ENCODE measurements around the gene APLF.

DNA sequence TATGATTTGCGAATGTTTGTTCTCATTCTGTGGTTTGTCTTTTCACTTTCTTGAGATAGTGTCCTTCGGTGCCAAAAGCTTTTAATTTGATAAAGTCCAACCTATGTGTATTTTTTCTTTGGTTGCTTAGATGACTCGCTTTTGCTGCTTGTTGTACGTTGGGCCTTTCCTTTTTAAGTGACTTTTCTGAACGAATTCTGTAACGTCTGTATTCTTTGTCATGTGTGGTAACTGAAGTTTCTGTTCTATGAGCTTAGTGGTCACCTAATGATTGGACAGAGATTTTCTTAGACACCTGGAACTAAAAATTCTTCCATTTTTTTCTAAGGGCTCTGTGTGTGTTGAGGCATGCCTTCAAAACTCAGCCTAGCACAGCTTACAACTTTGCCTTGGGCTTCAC is 156.4 kb downstream of the APLF start:
- TF ChIP-seq EZH2 (IDR thresholded peaks at IDR 0.05; ENCODE audit: borderline replicate concordance, low read depth, low read length, severe bottlenecking) (no peak), POLR2AphosphoS5 (IDR thresholded peaks at IDR 0.05; ENCODE audit: insufficient read depth, low read depth, low read length) (no peak)
- TF ChIP-seq, protein P1, sequence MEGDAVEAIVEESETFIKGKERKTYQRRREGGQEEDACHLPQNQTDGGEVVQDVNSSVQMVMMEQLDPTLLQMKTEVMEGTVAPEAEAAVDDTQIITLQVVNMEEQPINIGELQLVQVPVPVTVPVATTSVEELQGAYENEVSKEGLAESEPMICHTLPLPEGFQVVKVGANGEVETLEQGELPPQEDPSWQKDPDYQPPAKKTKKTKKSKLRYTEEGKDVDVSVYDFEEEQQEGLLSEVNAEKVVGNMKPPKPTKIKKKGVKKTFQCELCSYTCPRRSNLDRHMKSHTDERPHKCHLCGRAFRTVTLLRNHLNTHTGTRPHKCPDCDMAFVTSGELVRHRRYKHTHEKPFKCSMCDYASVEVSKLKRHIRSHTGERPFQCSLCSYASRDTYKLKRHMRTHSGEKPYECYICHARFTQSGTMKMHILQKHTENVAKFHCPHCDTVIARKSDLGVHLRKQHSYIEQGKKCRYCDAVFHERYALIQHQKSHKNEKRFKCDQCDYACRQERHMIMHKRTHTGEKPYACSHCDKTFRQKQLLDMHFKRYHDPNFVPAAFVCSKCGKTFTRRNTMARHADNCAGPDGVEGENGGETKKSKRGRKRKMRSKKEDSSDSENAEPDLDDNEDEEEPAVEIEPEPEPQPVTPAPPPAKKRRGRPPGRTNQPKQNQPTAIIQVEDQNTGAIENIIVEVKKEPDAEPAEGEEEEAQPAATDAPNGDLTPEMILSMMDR (IDR thresholded peaks at IDR 0.05; ENCODE audit: extremely low read depth in 1 of 2, insufficient read depth in 1 of 2, low read depth in 1 of 2, low read length in 2 of 2): no peak
